BLaER1 treated with 17β-estradiol and CSF1 and Interleukin-3, amounts not matched to agents 10 nM and 100 nM (cell line): ENCODE results near the gene UBE2E2.

ENCODE experiments used
- H3K27ac ChIP-seq, 11 experiments: shearing (Covaris generic); formaldehyde crosslinking; 2 replicates each; pipeline ENCODE4 v1.8.1; 2022
- H3K27me3 ChIP-seq, 11 experiments: shearing (Covaris generic); formaldehyde crosslinking; 2 replicates each; pipeline ENCODE4 v1.8.1; 2022
- H3K36me3 ChIP-seq, 11 experiments: shearing (Covaris generic); formaldehyde crosslinking; 2 replicates each; pipeline ENCODE4 v1.8.1; 2022
- H3K4me1 ChIP-seq, 10 experiments: shearing (Covaris generic); formaldehyde crosslinking; 2 replicates each; pipeline ENCODE4 v1.8.1; 2022
- H3K4me2 ChIP-seq, 11 experiments: shearing (Covaris generic); formaldehyde crosslinking; 2 replicates each; pipeline ENCODE4 v1.8.1; 2022
- H3K4me3 ChIP-seq, 10 experiments: shearing (Covaris generic); formaldehyde crosslinking; 2 replicates each; pipeline ENCODE4 v1.8.1; 2022
- H3K9ac ChIP-seq, 11 experiments: shearing (Covaris generic); formaldehyde crosslinking; 2 replicates each; pipeline ENCODE4 v1.8.1; 2022
- H3K9me3 ChIP-seq, 11 experiments: shearing (Covaris generic); formaldehyde crosslinking; replicated peaks in 1 of 11; 2 replicates each; pipeline ENCODE4 v1.8.1; 2022
- H4K20me1 ChIP-seq, 11 experiments: shearing (Covaris generic); formaldehyde crosslinking; 2 replicates each; pipeline ENCODE4 v1.8.1; 2022
- Cebpa-rat ChIP-seq, 11 experiments: shearing (Covaris generic); IDR thresholded peaks; 2 replicates each; pipeline ENCODE4 v1.8.1; 2022

The UBE2E2 gene

DNA sequence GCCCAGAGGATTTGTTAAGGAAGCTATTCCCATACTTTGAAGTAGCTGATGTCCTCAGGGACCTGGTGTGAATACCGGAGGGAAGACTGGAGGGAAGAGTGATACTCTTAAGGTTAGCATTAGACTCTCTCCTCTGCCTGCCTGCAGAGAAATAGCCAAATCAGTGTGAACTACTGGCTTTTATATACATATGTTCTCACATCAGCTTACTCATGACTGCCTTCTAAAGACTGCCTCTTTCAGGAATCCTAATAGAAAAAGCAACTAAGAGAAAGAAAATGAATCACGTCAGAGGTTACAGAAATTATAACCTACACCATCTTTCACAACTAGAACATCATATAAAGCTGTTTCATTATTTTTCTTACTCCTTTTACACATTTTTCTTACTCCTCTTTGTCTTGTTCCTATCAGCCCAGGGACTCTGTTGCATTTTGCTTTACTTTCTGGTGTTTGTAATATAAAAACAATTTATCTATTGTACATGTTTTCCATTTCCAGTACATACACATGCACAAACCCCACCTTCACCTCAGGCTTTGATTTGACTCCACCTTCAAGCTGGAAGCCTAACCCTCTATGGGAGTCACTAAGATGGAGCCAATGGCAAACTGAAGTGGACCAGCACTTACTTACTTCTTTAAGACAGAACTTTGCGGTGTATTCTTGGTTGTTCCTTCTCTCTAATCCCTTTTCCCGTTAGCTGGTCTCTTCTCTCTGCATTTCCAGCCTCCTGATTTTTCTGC, 345.0 kb downstream of the UBE2E2 start:
- H4K20me1 ChIP-seq: no peaks in the 10 kb centered on the region
- no peak overlapping the region for H3K4me2 ChIP-seq
- H3K4me1 ChIP-seq: no peaks in the 10 kb centered on the region
- no peak overlapping the region for H3K27ac ChIP-seq
- H3K4me3 ChIP-seq: no peak overlapping the region
- no peaks in the 10 kb centered on the region for H3K27me3 ChIP-seq
- no peak overlapping the region for H3K9ac ChIP-seq
- no peaks in the 10 kb centered on the region; a peak in 1 of 22 replicates for H3K36me3 ChIP-seq
- H3K9me3 ChIP-seq: no peaks in the 10 kb centered on the region
- no peak for TF ChIP-seq Cebpa-rat (IDR thresholded peaks at IDR 0.05)

DNA sequence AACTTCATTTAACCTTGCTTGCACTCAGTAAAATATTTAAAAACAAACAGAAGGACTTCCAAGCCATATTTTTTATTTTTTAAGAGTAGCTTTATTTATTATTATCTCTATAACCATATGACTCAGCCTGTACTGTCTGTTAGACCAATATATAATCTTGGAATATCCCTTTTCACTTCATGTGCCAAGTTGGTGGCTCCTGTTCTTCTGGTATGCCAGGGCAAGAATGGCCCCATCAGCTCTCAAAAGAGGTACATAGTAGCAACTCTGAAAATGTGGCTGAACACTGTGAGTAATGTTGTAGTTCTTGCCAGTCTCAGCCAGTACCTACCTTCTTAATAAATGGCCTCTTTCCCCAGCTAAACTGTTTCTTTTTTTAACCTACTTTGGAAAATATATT, 345.6 kb downstream of the UBE2E2 start:
- H4K20me1 ChIP-seq: no peaks in the 10 kb centered on the region
- no peak overlapping the region for H3K4me3 ChIP-seq
- H3K9ac ChIP-seq: no peak overlapping the region
- no peaks in the 10 kb centered on the region; a peak in 1 of 22 replicates for H3K36me3 ChIP-seq
- H3K27me3 ChIP-seq: no peaks in the 10 kb centered on the region
- no peaks in the 10 kb centered on the region for H3K4me1 ChIP-seq
- no peak overlapping the region for H3K4me2 ChIP-seq
- no peaks in the 10 kb centered on the region for H3K9me3 ChIP-seq
- no peak for TF ChIP-seq Cebpa-rat (IDR thresholded peaks at IDR 0.05)
- H3K27ac ChIP-seq: no peak overlapping the region

DNA sequence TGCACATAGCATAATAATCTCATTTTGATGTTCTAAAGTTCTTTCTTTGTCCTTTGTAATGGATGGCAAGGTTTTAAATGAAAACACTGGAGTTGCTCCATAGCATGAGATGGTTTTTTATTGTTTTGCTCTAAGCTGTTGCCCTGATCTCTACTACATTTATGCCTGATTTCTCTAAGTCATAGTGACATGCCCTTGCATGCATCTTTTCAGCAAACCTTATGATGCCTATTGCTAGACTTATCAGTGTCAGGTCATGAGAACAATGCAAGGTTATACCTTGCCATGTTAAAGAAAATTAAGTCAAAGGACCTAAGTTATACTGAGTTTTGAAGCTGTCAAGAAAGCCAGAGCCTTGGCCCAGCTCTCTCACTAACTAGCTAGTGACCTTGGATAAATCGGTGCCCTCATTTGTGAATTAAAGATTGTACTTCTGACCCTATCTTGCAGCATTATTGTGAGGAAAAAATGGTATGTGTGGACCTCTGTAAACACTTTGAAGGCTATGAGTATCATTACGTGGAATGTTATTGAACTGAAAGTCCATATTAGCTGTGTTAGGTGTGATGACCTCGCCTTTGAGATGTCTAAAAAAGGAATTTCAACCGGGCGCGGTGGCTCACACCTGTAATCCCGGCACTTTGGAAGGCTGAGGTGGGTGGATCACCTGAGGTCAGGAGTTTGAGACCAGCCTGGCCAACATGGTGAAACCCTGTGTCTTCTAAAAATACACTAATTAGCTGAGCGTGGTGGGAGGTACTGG, 346.2 kb downstream of the UBE2E2 start:
- H3K4me1 ChIP-seq: no peaks in the 10 kb centered on the region
- no peaks in the 10 kb centered on the region; a peak in 1 of 22 replicates for H3K36me3 ChIP-seq
- no peak overlapping the region for H3K4me2 ChIP-seq
- no peaks in the 10 kb centered on the region for H4K20me1 ChIP-seq
- no peak overlapping the region for H3K9ac ChIP-seq
- H3K27me3 ChIP-seq: no peaks in the 10 kb centered on the region
- no peak for TF ChIP-seq Cebpa-rat (IDR thresholded peaks at IDR 0.05)
- no peak overlapping the region for H3K4me3 ChIP-seq
- H3K9me3 ChIP-seq: no peaks in the 10 kb centered on the region
- H3K27ac ChIP-seq: no peak overlapping the region

DNA sequence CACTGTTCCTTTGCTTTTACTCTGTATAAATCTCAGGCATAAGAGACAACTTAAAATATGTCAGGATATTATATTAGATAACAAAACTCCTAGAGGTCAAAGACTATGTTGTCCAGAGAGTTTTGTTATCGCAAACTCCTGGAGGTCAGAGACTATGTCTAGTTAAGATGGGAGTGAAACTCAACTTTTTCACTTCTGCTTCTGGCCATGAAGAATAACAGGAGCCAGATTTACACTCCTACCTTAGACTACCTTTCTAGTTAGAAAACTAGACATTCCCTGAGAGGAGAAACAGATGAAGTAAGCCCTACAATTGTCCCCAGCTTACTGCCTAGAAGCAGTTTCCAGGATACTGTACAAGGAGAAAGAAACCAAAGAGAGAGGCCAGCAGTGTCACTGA, 347.3 kb downstream of the UBE2E2 start:
- Histone ChIP-seq H3K9ac (no peak overlapping the region), H3K27ac (no peak overlapping the region), H3K27me3 (no peaks in the 10 kb centered on the region), H3K4me3 (no peak overlapping the region), H3K9me3 (no peaks in the 10 kb centered on the region), H3K36me3 (no peaks in the 10 kb centered on the region; a peak in 1 of 22 replicates), H3K4me2 (no peak overlapping the region), H4K20me1 (no peaks in the 10 kb centered on the region), H3K4me1 (no peaks in the 10 kb centered on the region)
- TF ChIP-seq Cebpa-rat (IDR thresholded peaks at IDR 0.05): no peak

DNA sequence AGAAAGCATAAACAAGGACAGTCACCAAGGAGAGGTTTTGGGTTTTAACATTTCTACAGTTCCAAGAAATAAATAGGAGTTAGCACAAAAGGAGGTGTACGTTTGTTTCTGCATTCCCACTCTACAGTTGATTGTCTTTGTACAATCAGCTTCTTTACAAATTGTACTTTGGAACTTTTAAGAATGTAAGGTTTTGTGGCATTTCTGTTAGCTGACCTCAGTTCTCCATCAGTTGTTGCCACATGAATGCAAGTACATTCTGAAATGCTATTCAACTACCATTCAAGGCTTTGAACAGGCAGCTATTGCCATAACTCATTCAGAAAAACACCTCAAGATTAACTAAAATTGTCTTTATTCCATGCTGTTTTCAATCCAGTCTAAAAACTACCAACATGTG, 349.4 kb downstream of the UBE2E2 start:
- H3K4me3 ChIP-seq: no peak overlapping the region
- no peaks in the 10 kb centered on the region for H4K20me1 ChIP-seq
- H3K9ac ChIP-seq: no peak overlapping the region
- no peaks in the 10 kb centered on the region for H3K4me1 ChIP-seq
- peaks cover 0 to 8% (median 0%) of the 10 kb centered on the region in 11 experiments; a peak in 3 of 22 replicates for H3K36me3 ChIP-seq
- H3K27ac ChIP-seq: no peak overlapping the region
- H3K27me3 ChIP-seq: no peaks in the 10 kb centered on the region
- no peak overlapping the region for H3K4me2 ChIP-seq
- TF ChIP-seq Cebpa-rat (IDR thresholded peaks at IDR 0.05): no peak
- no peaks in the 10 kb centered on the region for H3K9me3 ChIP-seq

DNA sequence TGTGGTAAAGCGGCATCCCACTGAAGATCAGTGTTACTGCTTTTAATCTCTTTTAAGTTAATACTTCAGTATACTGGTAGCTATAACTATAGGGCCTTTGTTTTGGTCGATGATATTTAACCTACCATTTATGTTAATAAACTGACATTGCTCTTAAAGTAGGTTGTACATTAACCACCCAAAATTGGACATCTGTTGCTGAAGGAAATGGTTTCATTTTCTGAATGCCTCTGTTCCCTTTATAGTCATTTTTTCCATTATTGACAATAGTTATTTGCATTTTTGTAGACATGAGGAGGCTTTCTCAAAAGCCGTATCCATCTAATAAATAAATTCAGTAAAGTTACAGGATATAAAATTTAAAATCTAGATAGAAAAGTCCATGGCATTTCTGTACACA, 350.2 kb downstream of the UBE2E2 start:
- H3K9me3 ChIP-seq: no peaks in the 10 kb centered on the region
- H4K20me1 ChIP-seq: no peaks in the 10 kb centered on the region
- H3K4me1 ChIP-seq: no peaks in the 10 kb centered on the region
- H3K36me3 ChIP-seq: peaks cover 0 to 9% (median 0%) of the 10 kb centered on the region in 11 experiments; a peak in 3 of 22 replicates
- H3K4me3 ChIP-seq: no peak overlapping the region
- H3K4me2 ChIP-seq: no peak overlapping the region
- H3K9ac ChIP-seq: no peak overlapping the region
- no peak for TF ChIP-seq Cebpa-rat (IDR thresholded peaks at IDR 0.05)
- H3K27me3 ChIP-seq: no peaks in the 10 kb centered on the region
- no peak overlapping the region for H3K27ac ChIP-seq

DNA sequence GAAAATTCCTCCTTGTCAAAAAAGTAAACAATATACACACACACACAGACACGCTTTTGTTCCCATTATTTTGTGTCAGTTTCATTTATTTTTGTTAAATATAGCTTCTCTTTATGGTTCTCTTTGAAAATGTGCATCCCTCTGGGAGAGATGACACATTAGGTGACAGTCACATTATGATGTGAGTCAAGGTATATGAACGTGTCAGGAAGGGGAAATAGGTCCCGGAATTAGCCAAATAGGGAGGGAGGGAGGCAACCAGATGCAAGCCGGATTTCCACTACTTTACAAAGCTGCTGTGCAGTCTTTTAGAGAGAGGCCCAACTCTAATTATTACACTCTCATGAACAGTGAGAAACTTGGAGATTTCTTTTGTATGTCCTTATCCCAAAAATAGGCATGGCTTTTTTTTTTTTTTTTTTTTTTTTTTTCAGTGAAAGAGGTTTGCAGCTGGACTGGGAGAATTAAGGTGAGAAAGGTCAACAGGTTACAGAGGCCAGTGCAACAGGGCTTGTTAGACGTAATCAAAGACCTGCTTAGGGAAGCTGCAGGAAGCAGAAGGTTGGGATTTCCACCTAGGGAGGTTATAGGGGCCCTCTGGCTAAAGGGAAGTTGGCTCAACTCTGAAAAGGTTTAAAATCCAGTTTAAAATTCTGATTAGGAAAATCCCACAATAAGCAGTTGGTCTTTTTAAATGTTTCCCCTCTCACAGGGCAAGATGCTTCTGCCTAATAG, 362.1 kb downstream of the UBE2E2 start:
- H3K4me3 ChIP-seq: no peak overlapping the region
- no peaks in the 10 kb centered on the region for H3K27me3 ChIP-seq
- no peak overlapping the region for H3K4me2 ChIP-seq
- H3K4me1 ChIP-seq: peaks cover 6 to 15% (median 8%) of the 10 kb centered on the region in 10 experiments; a peak in 17 of 20 replicates
- H3K9ac ChIP-seq: no peak overlapping the region
- peaks cover 0 to 7% (median 0%) of the 10 kb centered on the region in 11 experiments; a peak in 1 of 22 replicates for H3K36me3 ChIP-seq
- peaks cover 0 to 5% (median 0%) of the 10 kb centered on the region in 11 experiments; a peak in 1 of 22 replicates for H3K9me3 ChIP-seq
- no peak overlapping the region for H3K27ac ChIP-seq
- H4K20me1 ChIP-seq: peaks cover 0 to 4% (median 0%) of the 10 kb centered on the region in 11 experiments; a peak in 1 of 22 replicates
- no peak for TF ChIP-seq Cebpa-rat (IDR thresholded peaks at IDR 0.05)

DNA sequence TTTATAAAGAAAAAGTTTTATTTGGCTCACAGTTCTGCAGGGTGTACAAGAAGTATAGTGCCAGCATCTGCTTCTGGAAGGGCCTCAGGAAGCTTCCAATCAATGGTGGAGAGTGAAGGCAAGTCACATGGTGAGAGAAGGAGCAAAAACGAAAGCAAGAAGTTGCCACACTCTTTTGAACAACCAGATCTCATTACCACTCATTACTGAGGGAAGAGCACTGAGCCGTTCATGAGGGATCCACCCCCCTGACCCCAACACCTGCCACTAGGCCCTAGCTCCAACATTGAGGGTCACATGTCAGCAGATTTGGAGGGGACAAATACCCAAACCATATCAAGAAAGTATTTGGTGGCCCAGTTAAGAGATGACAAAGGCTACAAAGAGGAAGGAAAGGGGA, 363.4 kb downstream of the UBE2E2 start:
- no peak for TF ChIP-seq Cebpa-rat (IDR thresholded peaks at IDR 0.05)
- Histone ChIP-seq H3K36me3 (peaks cover 0 to 7% (median 0%) of the 10 kb centered on the region in 11 experiments; a peak in 1 of 22 replicates), H4K20me1 (peaks cover 0 to 4% (median 0%) of the 10 kb centered on the region in 11 experiments; a peak in 1 of 22 replicates), H3K9me3 (peaks cover 0 to 8% (median 4%) of the 10 kb centered on the region in 11 experiments; a peak in 13 of 22 replicates), H3K27ac (no peak overlapping the region), H3K4me1 (peaks cover 6 to 15% (median 8%) of the 10 kb centered on the region in 10 experiments; a peak in 17 of 20 replicates), H3K27me3 (no peaks in the 10 kb centered on the region), H3K9ac (no peak overlapping the region), H3K4me3 (no peak overlapping the region), H3K4me2 (0 out of 22 replicates have a peak overlapping the region, but pooled peaks of 1 of the 11 experiments have one; percentile 6)

DNA sequence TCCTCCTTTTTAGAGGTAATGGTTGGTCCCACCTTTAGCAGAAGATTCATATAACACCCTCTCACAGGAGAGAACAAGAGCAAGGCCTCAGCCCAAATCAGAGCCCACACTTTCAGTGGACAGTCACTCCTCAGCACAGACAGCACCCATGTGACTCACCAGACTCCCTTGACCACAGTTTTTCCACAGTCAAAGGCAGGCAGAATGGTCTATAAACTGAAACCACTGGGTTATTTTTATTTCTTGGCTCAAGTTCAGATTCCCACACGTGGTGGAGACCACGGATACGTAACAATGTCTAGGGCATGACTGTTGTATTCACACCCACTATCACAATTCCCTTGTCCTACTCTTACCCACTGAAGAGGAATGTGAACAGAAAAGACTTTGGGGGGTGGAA, 364.8 kb downstream of the UBE2E2 start:
- no peak overlapping the region for H3K9ac ChIP-seq
- H3K27ac ChIP-seq: no peak overlapping the region
- peaks cover 0 to 19% (median 8%) of the 10 kb centered on the region in 11 experiments; a peak in 15 of 22 replicates for H3K9me3 ChIP-seq
- no peak overlapping the region for H3K4me3 ChIP-seq
- peak overlapping the region; percentile 8 to 57 (median 29); a peak in 17 of 22 replicates for H3K4me2 ChIP-seq
- H3K36me3 ChIP-seq: peaks cover 0 to 7% (median 0%) of the 10 kb centered on the region in 11 experiments; a peak in 1 of 22 replicates
- H3K27me3 ChIP-seq: no peaks in the 10 kb centered on the region
- H3K4me1 ChIP-seq: peaks cover 6 to 15% (median 8%) of the 10 kb centered on the region in 10 experiments; a peak in 17 of 20 replicates
- peaks cover 0 to 4% (median 0%) of the 10 kb centered on the region in 11 experiments; a peak in 1 of 22 replicates for H4K20me1 ChIP-seq
- no peak for TF ChIP-seq Cebpa-rat (IDR thresholded peaks at IDR 0.05)
